Stimulated activated CD4-positive, alpha-beta T cell treated with anti-CD3 and anti-CD28 coated beads, Interleukin-12 subunit alpha, Interleukin-12 subunit beta, amount 100 ng/mL, for 4 hours (primary cell): ENCODE measurements around the gene CEP112.
"Not testable (repeated sequence)": the region's sequence is repeated elsewhere in the genome, so short reads cannot be mapped to it uniquely, and the experiment has no call there.

Source experiments
- DNase-seq: peaks from one replicate; pipeline ENCODE4 v3.0.0-alpha.2; 2020

Gene CEP112

DNA sequence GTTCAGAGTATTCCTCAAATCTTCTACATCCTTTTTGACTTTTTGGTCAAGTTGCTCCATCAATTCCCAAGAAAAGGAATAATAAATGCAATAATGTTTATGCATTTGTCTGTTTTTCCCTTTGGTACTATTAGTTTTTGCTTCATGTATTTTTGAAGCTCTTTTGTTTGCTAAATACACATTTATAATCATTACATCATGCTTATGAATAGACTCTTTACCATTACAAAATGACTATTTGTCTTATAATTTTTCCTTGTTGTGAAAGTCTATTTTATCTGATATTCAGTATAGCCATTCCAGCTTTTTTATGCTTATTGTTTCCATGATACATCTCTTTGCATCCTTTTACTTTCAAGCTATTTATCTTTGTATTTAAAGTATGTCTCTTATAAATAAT lies 41.2 kb downstream of the CEP112 start:
- no peak for DNase-seq

DNA sequence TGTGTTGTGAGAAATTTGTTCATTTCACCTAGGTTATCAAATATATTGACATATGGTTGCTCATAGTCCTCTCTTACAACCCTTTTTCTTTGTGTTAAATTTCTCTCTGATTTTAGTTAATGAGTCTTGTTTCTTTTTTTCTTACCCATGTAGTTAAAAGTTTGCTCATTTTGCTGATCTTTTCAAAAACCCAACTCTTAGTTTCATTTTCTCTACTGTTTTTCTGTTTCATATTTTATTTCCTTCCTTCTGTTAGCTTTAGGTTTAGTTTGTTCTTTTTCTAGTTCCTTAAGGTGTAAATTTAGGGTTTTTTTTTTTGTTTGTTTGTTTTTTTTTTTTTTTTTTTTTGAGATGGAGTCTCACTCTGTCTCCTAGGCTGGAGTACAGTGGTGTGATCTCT lies 42.4 kb downstream of the CEP112 start:
- DNase-seq: no peak

GRCh38 chr17:66146394-66146793 lies 45.5 kb downstream of the CEP112 start:
- DNase-seq: no peak

DNA sequence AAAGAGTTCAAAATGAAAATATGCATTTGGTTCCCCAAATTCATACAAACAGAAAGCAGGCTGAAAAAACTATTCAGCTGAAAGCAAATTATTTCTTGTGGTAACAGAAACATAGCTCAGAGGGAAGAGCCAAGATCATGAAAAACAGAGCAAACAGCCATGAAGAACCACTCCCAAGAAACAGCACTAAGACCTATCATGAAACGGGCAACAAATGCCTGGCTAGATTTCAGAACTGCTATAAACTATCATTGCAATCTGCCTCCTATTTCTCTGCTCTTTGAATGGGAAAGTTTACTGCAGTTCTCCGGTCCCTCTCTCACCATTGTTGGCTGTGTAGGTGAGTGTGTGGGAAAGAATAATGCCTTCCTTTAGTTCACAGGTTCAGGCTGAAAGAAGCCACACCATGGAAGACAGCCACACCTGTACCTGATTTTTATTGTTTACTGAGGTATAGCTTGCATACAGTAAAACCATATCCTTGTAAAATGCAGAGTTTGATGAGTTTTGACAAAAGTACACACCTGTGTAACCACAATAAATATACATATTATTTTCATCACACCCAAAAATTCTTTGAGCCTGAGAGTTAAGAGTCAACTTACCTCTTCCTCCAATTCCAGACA lies 48.2 kb downstream of the CEP112 start:
- DNase-seq: no peak

- DNase-seq: no peak
These were observed 49.5 kb downstream of the CEP112 start for GRCh38 chr17:66142428-66142827.

GRCh38 chr17:66138120-66138519 lies 53.8 kb downstream of the CEP112 start:
- no peak for DNase-seq

DNA sequence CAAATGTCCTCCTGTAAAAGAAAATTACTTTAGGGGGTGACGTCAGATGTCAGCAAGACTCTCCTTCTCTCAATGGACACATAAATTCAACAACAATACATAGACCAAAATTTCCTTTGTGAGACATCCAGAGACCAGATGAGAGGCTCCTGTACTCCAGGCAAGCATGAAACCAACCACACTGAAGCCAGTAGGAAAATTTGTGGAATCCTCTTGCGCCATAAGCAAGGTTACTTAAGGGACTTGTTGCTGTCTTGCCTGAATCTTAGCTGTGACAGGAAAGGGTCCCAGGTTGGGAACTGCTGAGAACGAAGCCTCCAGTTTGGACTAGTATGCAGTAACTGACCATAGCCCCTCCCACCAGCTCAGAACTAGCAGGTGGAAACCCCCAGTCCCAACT lies 56.0 kb downstream of the CEP112 start:
- no peak for DNase-seq

DNA sequence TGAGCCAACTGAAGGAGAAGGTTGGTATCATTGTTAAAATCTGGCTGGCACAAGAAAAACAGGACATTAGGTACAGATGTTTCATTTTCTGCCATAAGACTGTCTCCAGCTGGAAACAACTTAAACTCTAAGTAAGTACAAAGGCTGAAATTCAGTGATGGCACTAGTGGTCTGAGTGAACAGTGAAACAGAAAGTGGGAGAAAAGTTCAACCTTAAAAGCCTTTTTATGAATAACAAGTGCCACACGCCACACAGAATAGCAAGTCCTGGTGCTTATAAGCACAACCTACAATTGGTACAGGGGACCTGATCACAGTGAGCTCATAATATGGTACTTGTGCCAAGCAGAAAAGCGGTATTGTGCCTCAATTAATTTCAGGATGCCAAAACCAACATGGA lies 56.7 kb downstream of the CEP112 start:
- no peak for DNase-seq

DNA sequence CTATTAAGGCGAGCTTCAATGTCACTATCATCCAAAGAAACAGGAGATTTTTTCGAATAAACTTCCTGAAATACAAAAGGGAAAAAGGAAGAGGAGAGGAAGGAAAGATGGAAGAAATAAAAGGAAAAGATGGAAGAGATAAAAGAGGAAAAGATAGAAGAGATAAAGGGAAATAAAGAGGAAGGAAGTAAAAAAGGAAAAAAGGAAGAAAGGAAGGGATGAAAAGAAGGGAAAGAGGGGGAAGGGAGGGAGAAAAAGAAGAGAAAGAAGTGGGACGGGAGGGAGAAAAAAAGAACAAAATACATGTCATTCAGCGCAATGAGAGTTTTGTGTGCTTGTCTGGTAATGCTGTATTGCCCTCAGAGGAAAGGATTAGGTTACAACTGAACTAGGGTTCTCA lies 62.2 kb downstream of the CEP112 start:
- DNase-seq: no peak

- DNase-seq: no peak
These were observed 65.7 kb downstream of the CEP112 start for GRCh38 chr17:66126231-66126630.

- no peak for DNase-seq
These were observed 68.8 kb downstream of the CEP112 start for GRCh38 chr17:66123163-66123562.

DNA sequence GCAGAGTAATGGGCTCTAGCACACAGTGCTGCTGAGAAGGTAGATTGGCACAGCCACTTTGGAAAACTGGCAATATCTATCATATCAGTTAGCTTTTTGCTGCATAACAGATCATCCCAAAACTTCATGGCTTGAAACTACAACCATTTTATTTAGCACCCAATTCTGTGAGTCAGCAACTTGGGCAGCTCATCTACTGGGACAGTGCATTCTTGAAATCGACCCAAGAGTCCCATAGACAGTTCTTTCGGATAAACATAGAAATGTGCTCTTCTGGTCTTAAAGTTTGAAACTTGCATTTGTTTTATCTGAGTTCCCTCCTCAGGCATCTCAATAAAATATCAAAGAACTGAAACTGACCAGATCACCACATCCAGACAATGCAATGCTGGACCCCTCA lies 76.7 kb downstream of the CEP112 start:
- no peak for DNase-seq

DNA sequence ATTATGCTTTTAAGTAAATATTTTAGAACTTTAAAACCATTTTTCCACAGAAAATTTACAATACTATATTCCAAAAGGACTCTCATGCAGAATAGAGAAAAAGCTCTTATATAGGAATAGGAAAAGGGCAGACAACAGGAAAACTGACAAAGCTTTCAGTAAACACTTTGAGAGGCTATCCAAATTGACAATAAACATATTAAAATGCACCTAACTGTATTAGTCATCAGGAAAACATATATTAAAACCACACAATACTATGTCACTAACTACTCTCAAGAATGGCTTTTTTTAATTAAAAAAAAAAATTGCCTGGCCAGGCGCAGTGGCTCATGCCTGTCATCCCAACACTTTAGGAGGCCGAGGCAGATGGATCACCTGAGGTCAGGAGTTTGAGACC lies 77.3 kb downstream of the CEP112 start:
- no peak for DNase-seq

- DNase-seq: no peak
These were observed 84.2 kb downstream of the CEP112 start for GRCh38 chr17:66107731-66108130.

DNA sequence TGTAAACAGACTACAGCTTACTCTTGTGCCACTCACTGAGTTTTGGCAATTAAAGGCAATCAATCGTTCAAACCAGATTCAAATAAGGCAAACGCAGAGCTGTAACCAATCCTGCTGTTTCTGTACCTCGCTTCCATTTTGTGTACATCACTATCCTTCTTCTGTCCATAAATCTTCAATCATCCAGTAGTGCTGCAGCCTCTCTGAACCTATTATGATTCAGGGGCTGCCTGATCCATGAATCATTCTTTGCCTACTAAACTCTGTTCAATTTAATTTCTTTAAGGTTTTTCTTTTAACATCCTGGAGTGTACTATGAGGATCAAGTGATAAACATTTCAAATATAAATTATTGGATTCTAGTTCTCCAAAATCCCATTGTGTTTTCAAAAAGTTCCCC lies 93.9 kb downstream of the CEP112 start:
- no peak for DNase-seq

DNA sequence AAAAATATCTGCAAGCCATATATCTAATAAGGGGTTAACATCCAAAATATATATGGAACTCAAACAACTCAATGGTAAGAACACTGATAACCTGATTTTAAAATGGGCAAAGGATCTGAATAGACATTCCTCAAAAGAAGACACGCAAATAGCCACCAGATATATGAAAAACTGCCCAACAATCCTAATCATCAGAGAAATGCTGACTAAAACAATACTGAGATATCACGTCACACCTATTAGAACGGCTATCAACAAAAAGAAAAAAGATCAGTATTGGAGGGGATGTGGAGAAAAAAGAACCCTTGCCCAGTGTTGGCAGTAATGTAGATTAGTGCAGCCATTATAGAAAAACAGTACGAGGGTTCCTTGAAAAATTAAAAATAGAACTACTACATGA lies 97.2 kb downstream of the CEP112 start:
- DNase-seq: no peak

DNA sequence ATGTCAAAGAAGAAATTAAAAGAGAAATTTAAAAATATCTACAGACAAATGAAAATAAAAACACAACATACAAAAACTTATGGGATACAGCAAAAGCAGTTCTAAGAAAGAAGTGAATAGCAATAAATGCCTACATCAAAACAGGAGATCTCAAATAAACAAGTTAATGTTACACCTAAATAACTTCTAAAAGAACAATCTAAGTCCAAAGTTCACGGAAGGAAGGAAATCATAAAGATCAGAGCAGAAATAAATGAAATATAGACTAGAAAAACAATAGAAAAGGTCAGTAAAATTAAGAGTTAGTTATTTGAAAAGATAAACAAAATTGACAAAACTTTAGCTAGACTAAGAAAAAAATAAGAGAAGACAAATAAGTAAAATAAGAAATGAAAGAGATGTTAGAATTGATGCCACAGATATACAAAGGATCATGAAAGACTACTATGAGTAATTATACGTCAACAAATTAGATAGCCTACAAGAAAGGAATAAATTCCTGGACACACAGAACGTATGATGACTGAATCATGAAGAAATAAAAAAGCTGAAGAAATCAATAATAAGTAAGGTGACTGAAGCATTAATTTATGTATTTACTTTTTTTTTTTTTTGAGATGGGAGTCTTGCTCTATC lies 100.4 kb downstream of the CEP112 start:
- no peak for DNase-seq

GRCh38 chr17:66089764-66090163 lies 102.2 kb downstream of the CEP112 start:
- DNase-seq: no peak

DNA sequence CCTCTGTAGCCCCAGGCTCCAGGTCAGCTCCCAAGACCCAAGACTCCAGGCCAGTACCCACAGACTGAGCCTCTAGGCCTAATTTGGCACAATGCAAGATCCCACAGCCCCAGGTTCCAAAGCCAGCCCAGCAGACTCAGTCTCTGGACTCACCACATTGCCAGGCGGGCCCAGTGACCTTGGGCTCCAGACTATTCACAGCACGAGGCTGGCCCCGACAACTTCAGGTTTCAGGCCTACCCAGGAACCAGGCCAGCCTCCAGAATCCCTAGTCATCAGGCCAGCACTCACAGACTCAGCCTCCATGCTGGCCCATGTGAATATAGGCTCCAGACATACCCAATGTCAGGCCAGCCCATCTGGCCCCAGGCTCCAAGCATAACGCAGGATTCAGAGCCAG lies 103.8 kb downstream of the CEP112 start:
- no peak for DNase-seq

GRCh38 chr17:66087073-66087472 lies 104.9 kb downstream of the CEP112 start:
- no peak for DNase-seq

DNA sequence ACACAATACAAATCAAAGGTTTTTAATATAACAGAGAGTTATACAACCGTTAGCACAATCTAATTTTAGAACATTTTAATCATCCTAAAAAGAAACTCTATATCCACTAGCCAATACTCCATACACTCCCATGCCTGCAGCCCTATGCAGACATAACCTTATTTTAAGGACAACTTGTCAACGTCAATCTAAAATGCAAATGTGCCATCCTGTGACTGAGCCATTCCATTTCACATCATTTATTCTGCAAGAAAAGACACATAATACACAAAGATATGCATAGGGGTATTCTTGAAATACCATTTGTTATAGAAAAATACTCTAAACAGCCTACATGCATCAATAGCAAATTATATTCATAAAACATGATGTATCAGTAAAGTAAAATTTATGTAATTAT lies 106.7 kb downstream of the CEP112 start:
- no peak for DNase-seq

- not testable (repeated sequence) for DNase-seq
These were observed 111.3 kb downstream of the CEP112 start for GRCh38 chr17:66080670-66081069.

GRCh38 chr17:66076546-66077190 lies 115.3 kb downstream of the CEP112 start:
- DNase-seq: no peak

GRCh38 chr17:66073384-66073783 lies 118.5 kb downstream of the CEP112 start:
- no peak for DNase-seq

- DNase-seq: no peak
These were observed 128.2 kb downstream of the CEP112 start for GRCh38 chr17:66063686-66064085.
